22Rv1 (cell line): Measurements from ENCODE around the gene COL18A1.

ENCODE experiments used
- CTCF ChIP-seq: fragments of 450-650 bp; IDR thresholded peaks from 2 replicates; pipeline ENCODE4 v1.5.1; 2017; ENCODE audit warnings: mild to moderate bottlenecking
- ZFX ChIP-seq: fragments of 450-650 bp; IDR thresholded peaks from 2 replicates; pipeline ENCODE4 v1.6.1; 2017; ENCODE audit warnings: antibody characterized with exemption, borderline replicate concordance

- no peak for TF ChIP-seq CTCF
- no peak for TF ChIP-seq ZFX
Observed at GRCh38 chr21:45453308-45453950, 48.5 kb downstream of the COL18A1 start.
